HG03103 (cell line): ENCODE results near the gene MAGED4B.
"Not testable (repeated sequence)": the region's sequence is repeated elsewhere in the genome, so short reads cannot be mapped to it uniquely, and the experiment has no call there.

ENCODE experiments used
- ATAC-seq: cut with Tn5 transposase; IDR thresholded peaks from one replicate; pipeline ENCODE4 v1.9.1; 2021; ENCODE audit warnings: low read depth; ENCODE audit not compliant: unreplicated experiment

Gene MAGED4B, protein sequence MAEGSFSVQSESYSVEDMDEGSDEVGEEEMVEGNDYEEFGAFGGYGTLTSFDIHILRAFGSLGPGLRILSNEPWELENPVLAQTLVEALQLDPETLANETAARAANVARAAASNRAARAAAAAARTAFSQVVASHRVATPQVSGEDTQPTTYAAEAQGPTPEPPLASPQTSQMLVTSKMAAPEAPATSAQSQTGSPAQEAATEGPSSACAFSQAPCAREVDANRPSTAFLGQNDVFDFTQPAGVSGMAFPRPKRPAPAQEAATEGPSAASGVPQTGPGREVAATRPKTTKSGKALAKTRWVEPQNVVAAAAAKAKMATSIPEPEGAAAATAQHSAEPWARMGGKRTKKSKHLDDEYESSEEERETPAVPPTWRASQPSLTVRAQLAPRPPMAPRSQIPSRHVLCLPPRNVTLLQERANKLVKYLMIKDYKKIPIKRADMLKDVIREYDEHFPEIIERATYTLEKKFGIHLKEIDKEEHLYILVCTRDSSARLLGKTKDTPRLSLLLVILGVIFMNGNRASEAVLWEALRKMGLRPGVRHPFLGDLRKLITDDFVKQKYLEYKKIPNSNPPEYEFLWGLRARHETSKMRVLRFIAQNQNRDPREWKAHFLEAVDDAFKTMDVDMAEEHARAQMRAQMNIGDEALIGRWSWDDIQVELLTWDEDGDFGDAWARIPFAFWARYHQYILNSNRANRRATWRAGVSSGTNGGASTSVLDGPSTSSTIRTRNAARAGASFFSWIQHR

DNA sequence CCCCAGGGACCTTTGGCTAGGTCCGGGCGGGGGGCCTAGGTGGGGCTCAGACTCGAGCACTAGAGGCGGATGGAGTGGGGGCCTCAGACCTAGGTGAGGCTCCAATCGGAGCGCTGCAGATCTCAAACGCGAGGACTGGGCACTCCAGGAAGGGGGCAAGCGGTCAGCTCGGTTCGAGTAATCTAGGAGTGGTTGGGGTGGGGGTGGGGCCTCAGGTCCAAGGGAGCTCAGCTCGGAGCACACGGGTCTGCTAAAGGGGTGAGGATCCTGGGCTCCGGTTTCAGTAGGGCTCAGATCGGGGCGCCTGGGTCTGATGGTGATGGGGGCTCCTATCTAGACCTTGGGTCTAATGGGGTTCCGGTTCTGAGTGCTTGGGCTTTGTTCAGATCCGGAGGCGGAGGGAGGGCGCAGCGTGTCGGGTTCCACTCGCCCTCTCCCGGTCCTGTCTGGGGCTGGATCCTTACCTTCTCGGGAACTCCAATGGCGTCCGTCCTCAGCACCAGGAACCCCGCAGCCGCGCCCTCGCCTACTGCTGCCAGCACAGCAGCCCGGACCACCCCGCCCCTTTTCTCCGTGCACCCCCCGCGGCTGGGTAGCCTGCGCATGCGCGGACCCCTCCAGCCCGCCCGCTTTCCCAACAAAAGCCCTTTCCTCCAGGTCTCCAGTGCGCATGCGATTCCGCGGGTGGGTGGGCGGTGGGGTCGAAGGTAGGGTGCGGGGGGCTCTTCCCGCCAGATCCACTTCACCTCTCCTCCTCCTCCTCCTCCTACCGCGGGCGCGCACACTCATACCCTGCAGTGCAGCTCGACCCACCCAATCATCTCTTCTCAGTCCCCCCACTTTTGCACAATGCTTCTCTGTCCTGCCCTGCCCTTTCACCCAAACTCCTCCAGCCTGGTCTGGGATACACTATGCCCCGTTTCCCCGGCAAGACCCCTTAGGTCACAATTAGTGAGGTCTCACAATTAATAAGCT lies at the start of gene MAGED4B:
TSS of gene MAGED4B (minus strand) at position 518 of the 975 bp plus-strand sequence. CDS start 1,011 bp downstream, outside the sequence.
- ATAC-seq, result not testable (repeated sequence)

DNA sequence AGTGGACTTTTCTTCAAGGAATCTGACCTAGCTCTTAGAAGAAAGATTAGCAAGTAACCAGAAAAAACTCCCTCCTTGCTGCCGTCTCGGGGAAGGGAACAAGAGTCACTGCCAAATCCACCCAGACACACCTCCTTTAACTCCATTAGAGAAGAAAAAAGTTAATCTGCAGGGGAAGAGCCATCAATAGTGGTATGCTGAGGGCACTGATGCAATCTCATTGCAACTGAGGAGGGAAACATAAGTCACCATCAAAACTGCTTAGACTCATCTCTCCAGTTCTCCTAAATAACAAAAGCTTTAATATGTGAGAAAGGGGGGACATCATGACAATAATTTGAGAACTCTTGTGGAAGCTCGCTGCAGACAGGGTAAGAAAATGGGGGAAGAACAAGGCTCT lies 49.3 kb upstream of the MAGED4B start:
- ATAC-seq, result no peak

DNA sequence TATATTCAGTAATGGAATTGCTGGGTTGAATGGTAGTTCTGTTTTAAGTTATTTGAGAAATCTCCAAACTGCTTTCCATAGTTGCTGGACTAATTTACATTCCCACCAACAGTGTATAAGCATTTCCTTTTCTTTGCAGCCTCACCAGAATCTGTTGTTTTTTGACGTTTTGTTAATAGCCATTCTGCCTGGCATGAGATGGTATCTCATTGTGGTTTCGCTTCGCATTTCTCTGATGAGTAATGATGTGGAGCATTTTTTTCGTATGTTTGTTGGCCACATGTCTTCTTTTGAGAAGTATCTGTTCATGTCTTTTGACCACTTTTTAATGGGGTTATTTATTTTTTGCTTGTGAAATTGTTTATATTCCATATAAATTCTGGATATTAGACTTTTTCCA lies 13.6 kb upstream of the MAGED4B start:
- ATAC-seq, result no peak

DNA sequence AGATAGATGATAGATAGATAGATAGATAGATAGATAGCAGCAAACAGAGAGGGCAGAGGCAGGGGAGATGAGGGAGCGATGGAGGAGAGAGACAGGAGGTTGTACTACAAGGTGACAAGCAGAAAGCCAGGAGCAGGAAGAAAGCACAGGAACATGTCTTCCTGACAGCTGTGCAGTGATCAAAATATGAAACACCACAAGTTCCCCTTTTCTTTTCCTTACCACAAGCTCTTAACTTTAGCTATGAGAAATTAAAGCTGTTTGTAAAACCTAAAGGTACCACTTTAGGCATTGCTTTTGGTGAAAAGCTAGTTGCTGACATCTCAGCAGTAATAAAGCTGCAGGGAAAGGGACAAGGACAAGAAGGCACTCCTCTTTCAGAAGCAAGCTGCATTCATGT lies 9.1 kb upstream of the MAGED4B start:
- ATAC-seq, result no peak

DNA sequence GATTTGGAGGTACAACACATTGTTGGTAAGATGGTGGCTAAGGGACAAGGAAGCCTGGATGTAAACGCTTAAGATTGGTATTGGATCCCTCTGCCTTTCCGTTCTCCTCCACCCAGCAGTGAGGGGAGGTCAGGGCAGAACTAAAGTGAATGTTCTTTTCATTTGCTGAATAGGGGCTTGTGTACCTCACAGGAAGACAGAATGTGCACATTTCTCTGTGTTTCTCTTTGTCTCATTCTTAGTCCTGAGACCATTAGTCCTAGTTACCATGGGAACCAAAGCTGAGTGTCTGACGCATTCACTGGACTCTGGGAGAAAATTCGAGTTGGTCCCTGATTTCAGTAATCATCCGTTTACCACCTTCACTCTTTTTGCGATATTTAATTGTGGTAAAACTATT lies 26.7 kb downstream of the MAGED4B start:
- ATAC-seq, result not testable (repeated sequence)

DNA sequence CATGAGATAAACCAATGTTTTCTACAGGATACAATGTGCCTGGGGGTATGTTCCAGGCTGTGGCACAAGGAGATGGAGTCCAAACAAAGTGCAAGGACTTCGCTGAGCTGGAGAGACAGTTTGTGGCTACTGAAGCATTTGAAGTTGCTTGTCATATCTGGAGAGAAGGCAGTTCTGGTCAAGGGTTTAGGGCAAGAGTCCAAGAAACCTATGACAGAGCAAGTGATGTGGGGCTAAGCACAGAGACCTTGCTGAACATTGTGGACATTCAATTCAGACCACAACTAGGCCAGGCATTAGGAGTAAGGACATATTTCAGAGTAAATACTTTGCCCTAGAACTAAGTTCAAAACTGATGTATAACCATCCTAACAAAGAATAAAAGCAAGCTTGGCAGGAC lies 34.8 kb downstream of the MAGED4B start:
- ATAC-seq, result no peak

DNA sequence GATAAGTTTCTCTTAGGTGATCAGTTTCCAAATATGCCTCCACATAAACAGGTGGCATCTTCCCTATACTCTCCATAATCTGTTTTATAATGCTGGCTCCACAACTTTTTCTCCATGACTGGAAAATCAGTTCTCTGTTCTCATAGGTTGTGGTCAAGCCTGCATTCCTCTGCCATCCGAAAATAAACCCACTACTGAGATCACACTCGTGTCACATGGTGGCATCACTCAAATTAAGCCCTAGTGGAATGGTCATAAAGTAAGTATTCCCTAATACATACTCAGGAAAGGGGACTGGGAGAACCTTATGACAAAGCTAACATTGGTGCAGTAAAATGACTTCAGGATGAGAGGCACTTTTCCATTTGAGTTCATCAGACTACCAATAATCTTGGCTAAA lies 37.6 kb downstream of the MAGED4B start:
- no peak for ATAC-seq

DNA sequence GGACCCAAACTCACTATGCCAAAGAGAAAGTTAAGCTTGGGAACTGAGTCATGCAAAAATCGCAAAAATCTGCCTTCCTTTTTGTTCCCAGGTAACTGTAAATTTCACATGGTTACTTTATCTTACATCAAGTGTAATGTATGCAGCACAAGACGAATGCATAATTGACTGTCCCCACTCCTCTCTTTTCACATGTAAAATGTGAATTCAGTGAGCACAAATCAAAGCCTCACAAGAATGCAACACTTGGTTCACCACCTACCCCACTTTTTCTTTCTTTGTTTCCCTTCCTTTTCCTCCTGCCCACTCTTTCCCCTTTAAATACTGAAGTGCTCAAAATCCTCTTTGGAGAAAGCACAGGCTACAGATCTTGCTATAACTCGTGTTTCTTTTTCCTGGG lies 53.2 kb downstream of the MAGED4B start:
- ATAC-seq, result no peak
